Body of pancreas (tissue), 4 donors: ENCODE results near the gene INSR.

ENCODE experiments used
- POLR2A ChIP-seq, 3 donors: fragments of 450-650 bp; IDR thresholded peaks; one replicate each; pipeline ENCODE4 v1.6.1; 2016; ENCODE audit warnings: antibody characterized with exemption in 3 of 3, mild to moderate bottlenecking in 2 of 3
- TF ChIP-seq, protein P1 (sequence below), 7 experiments: fragments of 450-650 bp in 4 of 7; fragments of 200-600 bp in 3 of 7; sonication (generic) in 3 of 7; IDR thresholded peaks; one replicate each; pipeline ENCODE4 v1.5.1; 2016 to 2019; ENCODE audit warnings: antibody characterized with exemption in 7 of 7

DNA sequence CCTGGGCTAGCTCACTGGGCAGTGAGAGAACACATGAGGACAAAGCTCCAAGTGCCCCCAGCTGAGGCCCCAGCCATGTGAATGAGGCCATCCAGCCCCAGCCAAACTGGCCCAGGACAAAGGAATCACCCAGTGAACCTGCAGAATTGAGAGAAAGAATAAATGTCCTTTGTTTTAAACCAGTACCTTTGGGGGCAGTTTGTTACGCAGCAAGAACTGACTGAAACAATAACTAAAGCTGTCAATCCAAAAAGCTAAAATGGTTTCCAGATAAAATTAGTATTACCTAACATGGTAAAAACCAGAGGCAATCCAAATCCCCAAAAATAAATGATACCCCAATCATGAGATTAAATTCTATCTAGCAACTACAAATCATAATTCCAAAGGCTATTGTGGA lies 155.1 kb downstream of the INSR start:
- no peak for TF ChIP-seq POLR2A (IDR thresholded peaks at IDR 0.05)
- TF ChIP-seq, protein P1, sequence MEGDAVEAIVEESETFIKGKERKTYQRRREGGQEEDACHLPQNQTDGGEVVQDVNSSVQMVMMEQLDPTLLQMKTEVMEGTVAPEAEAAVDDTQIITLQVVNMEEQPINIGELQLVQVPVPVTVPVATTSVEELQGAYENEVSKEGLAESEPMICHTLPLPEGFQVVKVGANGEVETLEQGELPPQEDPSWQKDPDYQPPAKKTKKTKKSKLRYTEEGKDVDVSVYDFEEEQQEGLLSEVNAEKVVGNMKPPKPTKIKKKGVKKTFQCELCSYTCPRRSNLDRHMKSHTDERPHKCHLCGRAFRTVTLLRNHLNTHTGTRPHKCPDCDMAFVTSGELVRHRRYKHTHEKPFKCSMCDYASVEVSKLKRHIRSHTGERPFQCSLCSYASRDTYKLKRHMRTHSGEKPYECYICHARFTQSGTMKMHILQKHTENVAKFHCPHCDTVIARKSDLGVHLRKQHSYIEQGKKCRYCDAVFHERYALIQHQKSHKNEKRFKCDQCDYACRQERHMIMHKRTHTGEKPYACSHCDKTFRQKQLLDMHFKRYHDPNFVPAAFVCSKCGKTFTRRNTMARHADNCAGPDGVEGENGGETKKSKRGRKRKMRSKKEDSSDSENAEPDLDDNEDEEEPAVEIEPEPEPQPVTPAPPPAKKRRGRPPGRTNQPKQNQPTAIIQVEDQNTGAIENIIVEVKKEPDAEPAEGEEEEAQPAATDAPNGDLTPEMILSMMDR (IDR thresholded peaks at IDR 0.05), result no peak
